A549 (cell line): ENCODE results near the gene DOC2B. TPM values are rescaled to one million over a fixed set of nuclear protein-coding genes. Genes with fewer than 3 reads are reported as not detected.

Experiments used
- ATAC-seq, 2 experiments: fragments of 200-7000 bp in 1 of 2; fragments of >200 bp in 1 of 2; cut with Nextera tagmentation in 1 of 2; cut with Tn5 transposase in 1 of 2; 3 replicates each; pipeline versions ENCODE4 v1.8.0 to v1.9.1; 2018 to 2020; ENCODE audit warnings: mild to moderate bottlenecking in 1 of 2, moderate library complexity in 1 of 2
- CTCF ChIA-PET: fragments of 300-600 bp; sonication (Branson Sonifier 250); formaldehyde crosslinking; extraction: SDS; loops from one replicate; lab custom pipeline; 2021; ENCODE audit warnings: antibody characterized with exemption, inconsistent platforms; lab: Yijun Ruan, JAX
- POLR2A ChIA-PET: fragments of 350-600 bp; formaldehyde crosslinking; extraction: SDS; loops from one replicate; lab custom pipeline; 2021; ENCODE audit warnings: antibody characterized with exemption, inconsistent platforms; lab: Yijun Ruan, JAX
- DNase-seq, 2 experiments: peaks; one replicate each; pipeline versions ENCODE4 v3.0.0 to v3.0.0-alpha.2; 2011 to 2016; ENCODE audit warnings: low read depth in 1 of 2, low spot score in 1 of 2
- FAIRE-seq: peaks from 2 replicates; lab custom pipeline; 2011; peaks lifted over from hg19 to GRCh38; lab: Jason Lieb, UNC
- H3K27ac ChIP-seq, 2 experiments: fragments of >200 bp; sonication (Bioruptor Twin); formaldehyde crosslinking; 3 replicates each; pipeline ENCODE4 v1.5.1; 2016 to 2017
- H3K4me1 ChIP-seq: fragments of >200 bp; sonication (Bioruptor Twin); formaldehyde crosslinking; 3 replicates; pipeline ENCODE4 v1.6.1; 2016
- H3K4me2 ChIP-seq: fragments of >200 bp; sonication (Bioruptor Twin); formaldehyde crosslinking; 3 replicates; pipeline ENCODE4 v1.6.1; 2016
- H3K4me3 ChIP-seq: fragments of >200 bp; sonication (Bioruptor Twin); formaldehyde crosslinking; 3 replicates; pipeline ENCODE4 v1.5.1; 2016
- H3K9me3 ChIP-seq: fragments of >200 bp; sonication (Bioruptor Twin); formaldehyde crosslinking; 3 replicates; pipeline ENCODE4 v1.6.1; 2016
- CBX2 ChIP-seq: fragments of 200-600 bp; sonication (generic); IDR thresholded peaks from 2 replicates; pipeline ENCODE4 v1.6.1; 2016; ENCODE audit warnings: low read depth, mild to moderate bottlenecking, borderline replicate concordance
- ELK1 ChIP-seq: fragments of 150-350 bp; IDR thresholded peaks from 2 replicates; pipeline ENCODE4 v1.6.1; 2014; ENCODE audit warnings: low read depth, mild to moderate bottlenecking, low read length
- FOSB ChIP-seq: fragments of 250-450 bp; sonication (Bioruptor Pico); IDR thresholded peaks from 2 replicates; pipeline ENCODE4 v1.5.0; 2020; ENCODE audit warnings: mild to moderate bottlenecking, moderate library complexity
- HOXB13 ChIP-seq: fragments of 250-450 bp; sonication (Bioruptor Pico); IDR thresholded peaks from 2 replicates; pipeline ENCODE4 v1.5.0; 2020; ENCODE audit warnings: low read depth, mild to moderate bottlenecking, moderate library complexity
- JUNB ChIP-seq: fragments of >200 bp; sonication (Bioruptor Twin); formaldehyde crosslinking; IDR thresholded peaks from 2 replicates; pipeline ENCODE4 v1.6.1; 2016
- MAX ChIP-seq: IDR thresholded peaks from 2 replicates; pipeline ENCODE4 v1.6.1; 2012
- NFE2L2 ChIP-seq: fragments of 150-350 bp; conservative IDR thresholded peaks from 2 replicates; pipeline ENCODE4 v1.6.1; 2014; ENCODE audit warnings: low read length
- PBX3 ChIP-seq: IDR thresholded peaks from 2 replicates; pipeline ENCODE4 v1.6.1; 2012
- POLR2A ChIP-seq: IDR thresholded peaks from 2 replicates; pipeline ENCODE4 v1.6.1; 2012; ENCODE audit warnings: mild to moderate bottlenecking, low read length
- REST ChIP-seq: fragments of 200-600 bp; sonication (generic); IDR thresholded peaks from 2 replicates; pipeline ENCODE4 v1.6.1; 2016; ENCODE audit warnings: antibody characterized with exemption, mild to moderate bottlenecking, moderate library complexity
- RNF2 ChIP-seq: fragments of 200-600 bp; sonication (generic); IDR thresholded peaks from 2 replicates; pipeline ENCODE4 v1.6.1; 2016; ENCODE audit warnings: low read depth, mild to moderate bottlenecking, antibody characterized with exemption, moderate library complexity, borderline replicate concordance
- USF2 ChIP-seq: fragments of 450-650 bp; IDR thresholded peaks from 2 replicates; pipeline ENCODE4 v1.6.1; 2014; ENCODE audit warnings: antibody characterized with exemption
- WGBS: methylation state at CpG from one replicate; pipeline ENCODE4 v1.1.6; 2017; ENCODE audit errors: missing lambda C conversion rate; 5-methylcytosine and 5-hydroxymethylcytosine counted together
- polyA plus RNA-seq, 4 experiments: library from polyadenylated mRNA; depleted of rRNA in 3 of 4; stranded (reverse); fragments of >200 nt; fragmentation: RNase III in 1 of 4; extraction: RNeasy Plus Mini Kit Qiagen cat#74134 plus additional on column Dnase treatment in 1 of 4; gene quantifications; 2 replicates in 3 of 4; 3 replicates in 1 of 4; pipeline ENCODE4 v1.2.3, GENCODE V29; 2011 to 2017

Gene DOC2B
- polyA plus RNA-seq, 2 of the 4 experiments (the other 2 are of a cell fraction): 0.27 to 1.6 TPM

GRCh38 chr17:148757-149156, 32.7 kb downstream of the DOC2B start:
- Histone ChIP-seq H3K4me1 (peaks cover 5% of the 10 kb centered on the region; the same call in 1 of the 3 replicates), H3K4me2 (no peak overlapping the region), H3K4me3 (no peak overlapping the region), H3K27ac (no peak overlapping the region), H3K9me3 (no peaks in the 10 kb centered on the region)
- no peak for FAIRE-seq
- no peak for TF ChIP-seq HOXB13 (CRISPR knock-in tag)
- TF ChIP-seq JUNB: no peak
- no peak for TF ChIP-seq CBX2
- no peak for TF ChIP-seq POLR2A
- no peak for TF ChIP-seq USF2
- TF ChIP-seq PBX3: no peak
- no peak for TF ChIP-seq NFE2L2
- TF ChIP-seq ELK1: no peak
- ChIA-PET POLR2A (no interaction called here), CTCF (interaction anchor here (1.8 to 2.7 kb wide), 5 partner anchors 10 to 552 kb away, joined by 6 to 16 read pairs (median 7); no protein-coding TSS in a partner anchor)
- no peak for ATAC-seq
- 65% methylated on average over 10 of the region's 11 CpGs for WGBS
- DNase-seq: no peak

GRCh38 chr17:147796-148740, 33.4 kb downstream of the DOC2B start:
- POLR2A ChIA-PET: no interaction called here
- CTCF ChIA-PET: interaction anchor here (1.7 to 2.6 kb wide), 4 partner anchors 10 to 552 kb away, joined by 5 to 12 read pairs (median 6); no protein-coding TSS in a partner anchor

More at GRCh38 chr17:147796-148740, 33.4 kb downstream of the DOC2B start:
- TF ChIP-seq REST (no peak), FOSB (CRISPR knock-in tag) (no peak), MAX (no peak), USF2 (no peak), RNF2 (no peak)
- FAIRE-seq (no peak), ATAC-seq (no peak), DNase-seq (no peak)
- Histone ChIP-seq H3K4me2 (no peak overlapping the region), H3K4me1 (peaks cover 8% of the 10 kb centered on the region; the same call in 1 of the 3 replicates), H3K27ac (no peak overlapping the region), H3K9me3 (no peaks in the 10 kb centered on the region), H3K4me3 (no peak overlapping the region)
- WGBS: 80% methylated on average over 17 of the region's 17 CpGs
